Activated naive CD4-positive, alpha-beta T cell treated with Interleukin-2 at 50 U/mL for 16 hours (primary cell): ENCODE results near the gene MEPE.

Experiments
- DNase-seq: peaks from one replicate; pipeline ENCODE4 v3.0.0-alpha.2; 2020

MEPE gene

GRCh38 chr4:87832669-87833068 is at the start of gene MEPE:
MEPE (plus strand) TSS chr4:87832969; CDS start chr4:87834715, 1,746 bp downstream.
- DNase-seq = no peak

GRCh38 chr4:87783781-87784180 is 49.0 kb upstream of the MEPE start:
- no peak for DNase-seq

- DNase-seq = no peak
These were observed 46.8 kb upstream of the MEPE start for GRCh38 chr4:87785731-87786509.

- no peak for DNase-seq
These were observed 33.3 kb upstream of the MEPE start, which contains the start of gene IBSP for GRCh38 chr4:87799301-87800113. IBSP (plus strand) TSS chr4:87799554; CDS start chr4:87802362, 2,808 bp downstream.

- no peak for DNase-seq
These were observed 29.9 kb upstream of the MEPE start for GRCh38 chr4:87802858-87803257.

- no peak for DNase-seq
These were observed 29.3 kb upstream of the MEPE start for GRCh38 chr4:87803421-87803820.

- no peak for DNase-seq
These were observed 27.9 kb upstream of the MEPE start for GRCh38 chr4:87804871-87805270.

- DNase-seq = no peak
These were observed 26.8 kb upstream of the MEPE start for GRCh38 chr4:87805971-87806370.

GRCh38 chr4:87806520-87806919 is 26.2 kb upstream of the MEPE start:
- no peak for DNase-seq

- DNase-seq = no peak
These were observed 25.4 kb upstream of the MEPE start for GRCh38 chr4:87807402-87807801.

GRCh38 chr4:87811977-87812376 is 20.8 kb upstream of the MEPE start:
- no peak for DNase-seq

GRCh38 chr4:87819281-87819919 is 13.4 kb upstream of the MEPE start:
- DNase-seq = no peak

GRCh38 chr4:87823200-87823599 is 9.6 kb upstream of the MEPE start:
- no peak for DNase-seq

- no peak for DNase-seq
These were observed 9.0 kb upstream of the MEPE start for GRCh38 chr4:87823724-87824123.

- no peak for DNase-seq
These were observed 8.4 kb upstream of the MEPE start for GRCh38 chr4:87824352-87824751.

- no peak for DNase-seq
These were observed 1.6 kb downstream of the MEPE start for GRCh38 chr4:87834401-87834800.

GRCh38 chr4:87835197-87835596 is 2.4 kb downstream of the MEPE start:
- no peak for DNase-seq

GRCh38 chr4:87835743-87836142 is 3.0 kb downstream of the MEPE start:
- DNase-seq = no peak

GRCh38 chr4:87838205-87838604 is 5.4 kb downstream of the MEPE start:
- no peak for DNase-seq

GRCh38 chr4:87838890-87839591 is 6.3 kb downstream of the MEPE start:
- no peak for DNase-seq

- DNase-seq = no peak
These were observed 6.8 kb downstream of the MEPE start for GRCh38 chr4:87839592-87839946.

- no peak for DNase-seq
These were observed 7.4 kb downstream of the MEPE start for GRCh38 chr4:87840149-87840548.

GRCh38 chr4:87843936-87844335 is 11.2 kb downstream of the MEPE start:
- no peak for DNase-seq
